Thyroid gland (tissue), 4 donors: ENCODE results near the gene BLTP1.

Experiments
- POLR2A ChIP-seq, 2 donors: fragments of 450-650 bp; IDR thresholded peaks; one replicate each; pipeline ENCODE4 v1.6.1; 2017; ENCODE audit warnings: antibody characterized with exemption in 2 of 2, mild to moderate bottlenecking in 2 of 2, moderate library complexity in 1 of 2
- TF ChIP-seq, protein P1 (sequence below), 6 experiments: fragments of 200-600 bp in 3 of 6; fragments of 450-650 bp in 3 of 6; sonication (generic) in 3 of 6; IDR thresholded peaks; one replicate each; pipeline ENCODE4 v1.5.1; 2016 to 2019; ENCODE audit warnings: antibody characterized with exemption in 6 of 6, mild to moderate bottlenecking in 2 of 6, inconsistent platforms in 1 of 6, moderate library complexity in 1 of 6

DNA sequence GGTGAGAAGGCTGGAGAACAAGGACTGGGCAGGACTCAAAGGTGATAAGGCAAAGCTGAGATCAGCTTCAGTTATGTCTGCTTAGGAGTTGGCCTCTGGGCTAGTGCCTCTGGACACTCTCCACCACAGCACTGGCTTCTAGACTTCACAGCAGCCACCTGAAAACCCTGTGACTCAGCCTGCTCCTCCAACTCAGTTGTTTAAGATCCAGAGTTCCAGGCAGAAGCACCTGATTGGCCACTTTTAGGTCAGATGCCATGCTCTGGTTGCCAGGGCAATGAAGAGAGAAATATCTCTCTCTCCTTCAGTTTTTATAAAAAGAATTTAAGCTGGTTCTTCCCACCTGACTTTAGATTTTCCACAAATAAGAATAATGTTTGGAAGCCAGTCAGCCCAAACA is 47.9 kb upstream of the BLTP1 start:
- TF ChIP-seq POLR2A (IDR thresholded peaks at IDR 0.05), result no peak
- TF ChIP-seq, protein P1, sequence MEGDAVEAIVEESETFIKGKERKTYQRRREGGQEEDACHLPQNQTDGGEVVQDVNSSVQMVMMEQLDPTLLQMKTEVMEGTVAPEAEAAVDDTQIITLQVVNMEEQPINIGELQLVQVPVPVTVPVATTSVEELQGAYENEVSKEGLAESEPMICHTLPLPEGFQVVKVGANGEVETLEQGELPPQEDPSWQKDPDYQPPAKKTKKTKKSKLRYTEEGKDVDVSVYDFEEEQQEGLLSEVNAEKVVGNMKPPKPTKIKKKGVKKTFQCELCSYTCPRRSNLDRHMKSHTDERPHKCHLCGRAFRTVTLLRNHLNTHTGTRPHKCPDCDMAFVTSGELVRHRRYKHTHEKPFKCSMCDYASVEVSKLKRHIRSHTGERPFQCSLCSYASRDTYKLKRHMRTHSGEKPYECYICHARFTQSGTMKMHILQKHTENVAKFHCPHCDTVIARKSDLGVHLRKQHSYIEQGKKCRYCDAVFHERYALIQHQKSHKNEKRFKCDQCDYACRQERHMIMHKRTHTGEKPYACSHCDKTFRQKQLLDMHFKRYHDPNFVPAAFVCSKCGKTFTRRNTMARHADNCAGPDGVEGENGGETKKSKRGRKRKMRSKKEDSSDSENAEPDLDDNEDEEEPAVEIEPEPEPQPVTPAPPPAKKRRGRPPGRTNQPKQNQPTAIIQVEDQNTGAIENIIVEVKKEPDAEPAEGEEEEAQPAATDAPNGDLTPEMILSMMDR (IDR thresholded peaks at IDR 0.05), result no peak
